ENCODE results near the gene TVP23C. TPM values are rescaled to one million over a fixed set of nuclear protein-coding genes. Genes with fewer than 3 reads are reported as not detected.

The TVP23C gene
- total and polyA plus RNA-seq, 12 donors = 4.0 to 51.8 (median 17.5) TPM

DNA sequence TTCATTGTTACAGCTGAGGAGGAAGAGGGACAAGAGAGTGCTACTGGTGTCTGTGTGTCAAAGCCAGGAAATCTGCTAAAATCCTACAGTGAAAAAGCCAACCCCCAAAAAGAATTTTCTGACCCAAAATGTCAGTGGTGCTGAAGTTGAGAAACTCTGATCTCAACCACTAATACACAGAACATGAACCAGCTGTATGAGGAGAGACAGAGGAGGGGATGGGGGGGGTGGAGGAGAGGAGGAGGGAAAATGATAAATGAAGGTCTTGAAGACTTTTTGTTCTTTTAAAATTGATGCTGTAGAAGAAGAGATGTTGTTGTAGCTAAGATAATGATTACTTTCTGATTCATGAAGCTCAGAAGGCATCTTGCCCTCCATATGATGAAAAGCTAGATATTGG is 68.5 kb downstream of the TVP23C start:
- peak overlapping the region in 1 of 5 donors; percentile 10 for H3K27ac ChIP-seq
- H3K4me1 ChIP-seq (replicated peaks in 1 of 2) = peaks cover 0 to 10% of the 10 kb centered on the region in 2 donors
- DNase-seq = no peak
- TF ChIP-seq, protein P1, sequence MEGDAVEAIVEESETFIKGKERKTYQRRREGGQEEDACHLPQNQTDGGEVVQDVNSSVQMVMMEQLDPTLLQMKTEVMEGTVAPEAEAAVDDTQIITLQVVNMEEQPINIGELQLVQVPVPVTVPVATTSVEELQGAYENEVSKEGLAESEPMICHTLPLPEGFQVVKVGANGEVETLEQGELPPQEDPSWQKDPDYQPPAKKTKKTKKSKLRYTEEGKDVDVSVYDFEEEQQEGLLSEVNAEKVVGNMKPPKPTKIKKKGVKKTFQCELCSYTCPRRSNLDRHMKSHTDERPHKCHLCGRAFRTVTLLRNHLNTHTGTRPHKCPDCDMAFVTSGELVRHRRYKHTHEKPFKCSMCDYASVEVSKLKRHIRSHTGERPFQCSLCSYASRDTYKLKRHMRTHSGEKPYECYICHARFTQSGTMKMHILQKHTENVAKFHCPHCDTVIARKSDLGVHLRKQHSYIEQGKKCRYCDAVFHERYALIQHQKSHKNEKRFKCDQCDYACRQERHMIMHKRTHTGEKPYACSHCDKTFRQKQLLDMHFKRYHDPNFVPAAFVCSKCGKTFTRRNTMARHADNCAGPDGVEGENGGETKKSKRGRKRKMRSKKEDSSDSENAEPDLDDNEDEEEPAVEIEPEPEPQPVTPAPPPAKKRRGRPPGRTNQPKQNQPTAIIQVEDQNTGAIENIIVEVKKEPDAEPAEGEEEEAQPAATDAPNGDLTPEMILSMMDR (IDR thresholded peaks at IDR 0.05) = no peak
- H3K27me3 ChIP-seq = no peaks in the 10 kb centered on the region
- H3K4me3 ChIP-seq = no peak overlapping the region
- intact Hi-C loops (cut with DNase I) = no loop called here
- H3K9me3 ChIP-seq (replicated peaks in 1 of 3) = no peaks in the 10 kb centered on the region
- H3K36me3 ChIP-seq (replicated peaks in 1 of 2) = no peaks in the 10 kb centered on the region

DNA sequence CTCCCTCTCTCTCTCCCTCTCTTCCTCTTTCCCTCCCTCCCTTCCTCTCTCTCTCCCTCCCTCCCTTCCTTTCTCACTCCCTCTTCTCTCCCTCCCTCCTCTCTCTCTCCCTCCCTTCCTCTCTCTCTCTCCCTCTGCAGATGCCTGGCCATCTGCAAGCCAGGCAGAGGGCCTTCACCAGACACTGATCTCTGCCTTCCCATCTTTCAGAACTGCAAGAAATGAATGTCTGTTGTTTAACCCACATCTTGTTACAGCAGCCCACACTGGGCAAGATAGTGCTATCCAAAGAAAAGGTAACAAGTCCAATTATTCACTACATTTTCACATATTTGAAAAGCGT is 69.6 kb downstream of the TVP23C start:
- WGBS, 4 donors = 0 to 95% (median 2%) methylated on average over 1 of the region's 1 CpG
- Histone ChIP-seq H3K36me3 (replicated peaks in 1 of 2) (no peaks in the 10 kb centered on the region), H3K27me3 (no peaks in the 10 kb centered on the region), H3K4me1 (replicated peaks in 1 of 2) (peaks cover 0 to 10% of the 10 kb centered on the region in 2 donors), H3K9me3 (replicated peaks in 1 of 3) (no peaks in the 10 kb centered on the region), H3K4me3 (no peak overlapping the region), H3K27ac (no peak overlapping the region)
- TF ChIP-seq POLR2A (IDR thresholded peaks at IDR 0.05) = no peak
- TF ChIP-seq, protein P1 (IDR thresholded peaks at IDR 0.05) = no peak
- intact Hi-C loops (cut with DNase I) = no loop called here
- no peak for DNase-seq

DNA sequence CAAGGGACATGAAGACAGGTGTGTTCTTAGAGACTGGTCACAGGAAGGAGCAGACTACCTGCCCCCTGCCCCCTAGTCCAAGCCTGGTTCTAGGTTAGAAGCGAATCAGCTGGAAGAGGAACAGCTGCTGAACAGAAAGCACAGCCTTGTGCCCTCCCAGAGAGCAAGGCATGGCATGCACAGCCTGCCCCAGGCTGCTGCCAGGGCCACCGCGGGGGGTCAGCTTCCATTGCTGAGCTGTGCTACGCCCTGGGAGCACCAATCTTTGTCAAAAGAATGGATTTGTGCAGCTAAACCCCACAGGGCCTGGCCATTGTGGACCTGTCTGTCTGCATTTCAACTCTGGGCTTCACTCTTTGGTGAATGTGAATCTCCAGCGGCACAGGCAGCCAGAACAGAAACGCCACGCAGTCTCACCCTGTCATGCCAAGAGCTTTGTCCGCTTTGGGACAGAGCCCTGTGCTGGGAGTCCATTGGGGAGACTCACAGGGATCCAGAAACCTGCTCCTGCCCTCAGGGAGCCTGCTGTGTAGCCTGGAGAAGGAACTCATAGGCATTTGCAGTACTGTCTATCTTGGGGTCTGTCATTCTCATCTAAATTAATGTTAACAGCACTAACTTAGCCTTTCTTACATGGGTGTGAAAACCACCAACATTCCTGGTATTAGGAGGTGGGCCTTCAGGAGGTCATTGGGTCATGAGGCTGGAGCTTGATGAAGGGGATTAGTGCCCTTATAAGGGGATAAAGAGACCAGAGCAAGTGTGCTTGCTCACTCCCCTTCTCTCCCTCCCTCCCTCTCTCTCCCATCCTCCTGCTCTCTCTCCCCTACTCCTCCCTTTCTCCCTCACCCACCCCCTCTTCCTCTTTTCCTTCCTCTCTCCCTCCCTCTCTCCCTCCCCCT is 70.2 kb downstream of the TVP23C start:
- WGBS, 4 donors = 95 to 98% (median 97%) methylated on average over 6 to 8 of the region's 8 CpGs
- peaks cover 0 to 10% of the 10 kb centered on the region in 2 donors for H3K4me1 ChIP-seq (replicated peaks in 1 of 2)
- TF ChIP-seq POLR2A (IDR thresholded peaks at IDR 0.05) = no peak
- TF ChIP-seq, protein P1 (IDR thresholded peaks at IDR 0.05) = no peak
- no peak overlapping the region for H3K27ac ChIP-seq
- H3K9me3 ChIP-seq (replicated peaks in 1 of 3) = no peaks in the 10 kb centered on the region
- no peak for DNase-seq
- intact Hi-C loops (cut with DNase I) = no loop called here
- H3K27me3 ChIP-seq = no peaks in the 10 kb centered on the region
- no peaks in the 10 kb centered on the region for H3K36me3 ChIP-seq (replicated peaks in 1 of 2)
- no peak overlapping the region for H3K4me3 ChIP-seq

DNA sequence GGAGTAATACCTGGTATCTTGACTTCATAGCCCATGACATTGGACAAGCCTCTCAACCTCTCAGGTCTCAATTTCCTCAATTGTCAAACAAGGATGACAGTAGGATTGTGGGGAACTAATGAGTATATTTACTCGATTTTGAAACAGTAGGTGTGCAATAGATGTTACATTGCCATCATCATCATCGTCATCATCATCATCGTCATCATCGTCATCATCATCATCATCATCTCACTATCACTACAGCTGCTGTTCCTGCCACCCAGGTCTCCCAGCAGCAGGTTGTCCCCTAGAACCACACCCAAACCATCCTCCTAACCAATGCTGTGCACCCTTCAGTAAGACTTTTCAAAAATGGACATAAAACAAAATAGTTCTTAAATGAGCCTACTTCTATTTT is 71.1 kb downstream of the TVP23C start:
- 93 to 100% (median 96%) methylated on average over 4 of the region's 4 CpGs for WGBS, 4 donors
- Histone ChIP-seq H3K27me3 (no peaks in the 10 kb centered on the region), H3K4me3 (no peak overlapping the region), H3K36me3 (replicated peaks in 1 of 2) (no peaks in the 10 kb centered on the region), H3K27ac (no peak overlapping the region), H3K9me3 (replicated peaks in 1 of 3) (no peaks in the 10 kb centered on the region), H3K4me1 (replicated peaks in 1 of 2) (peaks cover 0 to 10% of the 10 kb centered on the region in 2 donors)
- TF ChIP-seq, protein P1 (IDR thresholded peaks at IDR 0.05) = no peak
- intact Hi-C loops (cut with DNase I) = no loop called here
- DNase-seq = no peak

Measured in adrenal gland (tissue), 12 donors.